HepG2 (cell line): ENCODE data around the gene TOE1. TPM values are rescaled to one million over a fixed set of nuclear protein-coding genes. Genes with fewer than 3 reads are reported as not detected.

ENCODE experiments used
- ATM ChIP-seq: fragments of 450-650 bp; IDR thresholded peaks from 2 replicates; pipeline ENCODE4 v1.7.1; 2017; ENCODE audit warnings: mild to moderate bottlenecking, borderline replicate concordance
- GZF1 ChIP-seq: sonication (generic); formaldehyde crosslinking; IDR thresholded peaks from 2 replicates; pipeline ENCODE4 v1.5.1; 2020; ENCODE audit warnings: mild to moderate bottlenecking, missing genetic modification reagents
- KDM4B ChIP-seq: sonication (generic); formaldehyde crosslinking; IDR thresholded peaks from 2 replicates; pipeline ENCODE4 v1.4.0; 2020; ENCODE audit warnings: missing genetic modification reagents
- NCOA1 ChIP-seq: sonication (generic); formaldehyde crosslinking; IDR thresholded peaks from 2 replicates; pipeline ENCODE4 v1.9.0; 2021; ENCODE audit warnings: missing genetic modification reagents
- POLR2A ChIP-seq, 2 experiments: IDR thresholded peaks; 2 replicates each; pipeline ENCODE4 v1.6.1; 2011; ENCODE audit warnings: low read depth in 2 of 2, low read length in 2 of 2, mild to moderate bottlenecking in 1 of 2, moderate library complexity in 1 of 2; ENCODE audit not compliant: insufficient read depth in 1 of 2
- TRIM24 ChIP-seq: sonication (generic); formaldehyde crosslinking; IDR thresholded peaks from 2 replicates; pipeline ENCODE4 v1.8.0; 2022; ENCODE audit warnings: mild to moderate bottlenecking, missing genetic modification reagents
- YY1 ChIP-seq: IDR thresholded peaks from 2 replicates; pipeline ENCODE4 v1.6.1; 2011; ENCODE audit warnings: low read length, low read depth, moderate library complexity, mild to moderate bottlenecking; ENCODE audit not compliant: insufficient read depth, insufficient replicate concordance
- ZBTB8A ChIP-seq: sonication (generic); formaldehyde crosslinking; IDR thresholded peaks from 2 replicates; pipeline ENCODE4 v1.4.0; 2020; ENCODE audit warnings: mild to moderate bottlenecking, low read depth, missing genetic modification reagents, borderline replicate concordance
- ZFX ChIP-seq: sonication (generic); formaldehyde crosslinking; IDR thresholded peaks from 2 replicates; pipeline ENCODE4 v1.4.0; 2020; ENCODE audit warnings: mild to moderate bottlenecking, low read depth, missing genetic modification reagents, moderate library complexity
- ZNF101 ChIP-seq: sonication (generic); formaldehyde crosslinking; IDR thresholded peaks from 2 replicates; pipeline ENCODE4 v1.4.0; 2020; ENCODE audit warnings: mild to moderate bottlenecking, low read depth, missing genetic modification reagents, borderline replicate concordance
- ZNF143 ChIP-seq: sonication (generic); formaldehyde crosslinking; IDR thresholded peaks from 2 replicates; pipeline ENCODE4 v1.4.0; 2020; ENCODE audit warnings: missing genetic modification reagents
- ZNF256 ChIP-seq: sonication (generic); formaldehyde crosslinking; conservative IDR thresholded peaks from 2 replicates; pipeline ENCODE4 v1.4.0; 2020; ENCODE audit warnings: missing genetic modification reagents
- ZNF468 ChIP-seq: sonication (generic); formaldehyde crosslinking; IDR thresholded peaks from 2 replicates; pipeline ENCODE4 v1.8.0; 2022; ENCODE audit warnings: mild to moderate bottlenecking, moderate library complexity, missing genetic modification reagents
- ZNF484 ChIP-seq: sonication (generic); formaldehyde crosslinking; IDR thresholded peaks from 2 replicates; pipeline ENCODE4 v1.5.1; 2020; ENCODE audit warnings: mild to moderate bottlenecking, low read depth, missing genetic modification reagents, borderline replicate concordance
- ZNF678 ChIP-seq: sonication (generic); formaldehyde crosslinking; IDR thresholded peaks from 2 replicates; pipeline ENCODE4 v1.4.0; 2020; ENCODE audit warnings: mild to moderate bottlenecking, missing genetic modification reagents
- ZNF75D ChIP-seq: sonication (generic); formaldehyde crosslinking; IDR thresholded peaks from 2 replicates; pipeline ENCODE4 v1.8.1; 2023; ENCODE audit warnings: missing genetic modification reagents, mild to moderate bottlenecking, borderline replicate concordance
- ZSCAN12 ChIP-seq: sonication (generic); formaldehyde crosslinking; IDR thresholded peaks from 2 replicates; pipeline ENCODE4 v1.9.0; 2021; ENCODE audit warnings: mild to moderate bottlenecking, missing genetic modification reagents
- polyA plus RNA-seq, 8 experiments: library from polyadenylated mRNA; depleted of rRNA in 3 of 8; stranded (reverse) in 7 of 8; unstranded in 1 of 8; fragments of >200 nt; fragmentation: Illumina TruSeq in 4 of 8; extraction: Trizol in 4 of 8; gene quantifications; 2 replicates each; pipeline versions ENCODE4 v1.2.1 to v1.2.3, GENCODE V29; 2011 to 2016; ENCODE audit warnings: low read depth in 4 of 8, missing spikeins in 1 of 8, mixed read lengths in 1 of 8; ENCODE audit not compliant: insufficient read depth in 1 of 8
- total RNA-seq, 5 experiments: library from RNA; depleted of rRNA; stranded (reverse); fragments of >200 nt; fragmentation: Illumina TruSeq; extraction: Trizol; gene quantifications; 2 replicates each; pipeline ENCODE4 v1.2.3, GENCODE V29; 2016; ENCODE audit warnings: low read depth in 1 of 5
- TF ChIP-seq, protein P1 (sequence below): IDR thresholded peaks from 2 replicates; pipeline ENCODE4 v1.6.1; 2018; ENCODE audit warnings: missing genetic modification reagents, mild to moderate bottlenecking, missing compliant biosample characterization
- TF ChIP-seq, protein P2 (sequence below): sonication (generic); formaldehyde crosslinking; IDR thresholded peaks from 2 replicates; pipeline ENCODE4 v1.5.1; 2020; ENCODE audit warnings: mild to moderate bottlenecking, moderate library complexity, missing genetic modification reagents
- TF ChIP-seq, protein P3 (sequence below): sonication (generic); formaldehyde crosslinking; IDR thresholded peaks from 2 replicates; pipeline ENCODE4 v1.4.0; 2020; ENCODE audit warnings: mild to moderate bottlenecking, missing genetic modification reagents
- TF ChIP-seq, protein P4 (sequence below): sonication (generic); formaldehyde crosslinking; IDR thresholded peaks from 2 replicates; pipeline ENCODE4 v1.9.0; 2021; ENCODE audit warnings: missing genetic modification reagents, borderline replicate concordance
- TF ChIP-seq, protein P5 (sequence below): conservative IDR thresholded peaks from 2 replicates; pipeline ENCODE4 v1.6.1; 2018; ENCODE audit warnings: missing genetic modification reagents

The TOE1 gene
- total and polyA plus RNA-seq, 2 of the 13 experiments (the other 11 are each of a cell fraction or from before 2014, with no cell fraction given), result 14.1 to 19.0 TPM

DNA sequence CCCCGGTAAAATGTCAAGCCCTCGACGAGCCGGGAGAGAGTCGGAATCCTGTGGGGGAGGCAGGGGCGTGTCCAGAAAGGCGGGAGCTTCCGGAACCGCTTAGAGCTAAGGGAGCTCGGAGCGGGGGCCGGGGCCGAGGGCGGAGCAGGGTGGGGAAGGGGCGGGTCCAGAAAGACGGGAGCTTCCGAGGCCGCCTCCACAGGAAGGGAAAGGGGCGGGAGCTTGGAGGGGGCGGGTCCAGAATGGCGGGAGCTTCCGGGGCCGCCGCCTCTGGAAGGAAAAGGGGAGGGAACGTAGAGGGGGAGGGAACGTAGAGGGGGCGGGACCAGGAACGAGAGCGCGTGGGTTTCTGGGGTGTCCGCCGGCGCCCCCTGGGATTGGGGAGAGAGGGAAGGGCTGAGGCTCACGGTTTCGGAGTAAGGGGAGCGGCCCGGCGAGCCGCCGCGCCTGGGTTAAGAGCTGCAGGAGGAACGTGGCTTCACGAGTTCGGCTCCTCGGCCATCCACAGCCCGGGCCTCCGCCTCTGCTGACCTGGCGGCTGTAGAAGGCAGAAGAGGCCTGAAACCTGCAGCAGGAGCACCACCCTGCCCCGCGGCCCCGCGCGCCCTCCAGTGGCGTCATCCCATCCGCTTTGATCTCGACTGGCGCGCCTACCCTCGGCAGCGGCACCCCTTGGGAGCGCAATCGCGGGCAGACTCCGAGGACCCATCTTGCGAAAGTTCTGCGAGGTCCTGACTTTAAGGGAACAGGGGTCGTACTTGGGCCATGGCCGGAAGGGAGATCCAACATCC, 36.3 kb upstream of the TOE1 start (continued):
- TF ChIP-seq, protein P1, sequence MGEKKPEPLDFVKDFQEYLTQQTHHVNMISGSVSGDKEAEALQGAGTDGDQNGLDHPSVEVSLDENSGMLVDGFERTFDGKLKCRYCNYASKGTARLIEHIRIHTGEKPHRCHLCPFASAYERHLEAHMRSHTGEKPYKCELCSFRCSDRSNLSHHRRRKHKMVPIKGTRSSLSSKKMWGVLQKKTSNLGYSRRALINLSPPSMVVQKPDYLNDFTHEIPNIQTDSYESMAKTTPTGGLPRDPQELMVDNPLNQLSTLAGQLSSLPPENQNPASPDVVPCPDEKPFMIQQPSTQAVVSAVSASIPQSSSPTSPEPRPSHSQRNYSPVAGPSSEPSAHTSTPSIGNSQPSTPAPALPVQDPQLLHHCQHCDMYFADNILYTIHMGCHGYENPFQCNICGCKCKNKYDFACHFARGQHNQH (CRISPR knock-in tag), result peak; percentile 69; the same call in 1 of the 2 replicates
- no peak for TF ChIP-seq ZNF484 (CRISPR knock-in tag)
- TF ChIP-seq KDM4B, result no peak
- peak; percentile 81 to 94 for TF ChIP-seq POLR2A (IDR thresholded peaks at IDR 0.05; ENCODE audit: insufficient read depth in 1 of 2, low read depth in 2 of 2, low read length in 2 of 2)
- peak; percentile 75; the same call in 1 of the 2 replicates for TF ChIP-seq GZF1
- TF ChIP-seq ATM, result no peak
- TF ChIP-seq ZFX (CRISPR knock-in tag), result peak; percentile 95
- no peak for TF ChIP-seq ZNF101 (CRISPR knock-in tag)
- TF ChIP-seq ZNF143, result peak; percentile 84
- TF ChIP-seq, protein P2, sequence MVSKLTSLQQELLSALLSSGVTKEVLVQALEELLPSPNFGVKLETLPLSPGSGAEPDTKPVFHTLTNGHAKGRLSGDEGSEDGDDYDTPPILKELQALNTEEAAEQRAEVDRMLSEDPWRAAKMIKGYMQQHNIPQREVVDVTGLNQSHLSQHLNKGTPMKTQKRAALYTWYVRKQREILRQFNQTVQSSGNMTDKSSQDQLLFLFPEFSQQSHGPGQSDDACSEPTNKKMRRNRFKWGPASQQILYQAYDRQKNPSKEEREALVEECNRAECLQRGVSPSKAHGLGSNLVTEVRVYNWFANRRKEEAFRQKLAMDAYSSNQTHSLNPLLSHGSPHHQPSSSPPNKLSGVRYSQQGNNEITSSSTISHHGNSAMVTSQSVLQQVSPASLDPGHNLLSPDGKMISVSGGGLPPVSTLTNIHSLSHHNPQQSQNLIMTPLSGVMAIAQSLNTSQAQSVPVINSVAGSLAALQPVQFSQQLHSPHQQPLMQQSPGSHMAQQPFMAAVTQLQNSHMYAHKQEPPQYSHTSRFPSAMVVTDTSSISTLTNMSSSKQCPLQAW (CRISPR knock-in tag), result no peak; the same call in none of the 2 replicates
- TF ChIP-seq, protein P3, sequence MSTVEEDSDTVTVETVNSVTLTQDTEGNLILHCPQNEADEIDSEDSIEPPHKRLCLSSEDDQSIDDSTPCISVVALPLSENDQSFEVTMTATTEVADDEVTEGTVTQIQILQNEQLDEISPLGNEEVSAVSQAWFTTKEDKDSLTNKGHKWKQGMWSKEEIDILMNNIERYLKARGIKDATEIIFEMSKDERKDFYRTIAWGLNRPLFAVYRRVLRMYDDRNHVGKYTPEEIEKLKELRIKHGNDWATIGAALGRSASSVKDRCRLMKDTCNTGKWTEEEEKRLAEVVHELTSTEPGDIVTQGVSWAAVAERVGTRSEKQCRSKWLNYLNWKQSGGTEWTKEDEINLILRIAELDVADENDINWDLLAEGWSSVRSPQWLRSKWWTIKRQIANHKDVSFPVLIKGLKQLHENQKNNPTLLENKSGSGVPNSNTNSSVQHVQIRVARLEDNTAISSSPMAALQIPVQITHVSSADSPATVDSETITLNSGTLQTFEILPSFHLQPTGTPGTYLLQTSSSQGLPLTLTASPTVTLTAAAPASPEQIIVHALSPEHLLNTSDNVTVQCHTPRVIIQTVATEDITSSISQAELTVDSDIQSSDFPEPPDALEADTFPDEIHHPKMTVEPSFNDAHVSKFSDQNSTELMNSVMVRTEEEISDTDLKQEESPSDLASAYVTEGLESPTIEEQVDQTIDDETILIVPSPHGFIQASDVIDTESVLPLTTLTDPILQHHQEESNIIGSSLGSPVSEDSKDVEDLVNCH (CRISPR knock-in tag), result no peak
- no peak for TF ChIP-seq ZNF75D
- TF ChIP-seq, protein P4, sequence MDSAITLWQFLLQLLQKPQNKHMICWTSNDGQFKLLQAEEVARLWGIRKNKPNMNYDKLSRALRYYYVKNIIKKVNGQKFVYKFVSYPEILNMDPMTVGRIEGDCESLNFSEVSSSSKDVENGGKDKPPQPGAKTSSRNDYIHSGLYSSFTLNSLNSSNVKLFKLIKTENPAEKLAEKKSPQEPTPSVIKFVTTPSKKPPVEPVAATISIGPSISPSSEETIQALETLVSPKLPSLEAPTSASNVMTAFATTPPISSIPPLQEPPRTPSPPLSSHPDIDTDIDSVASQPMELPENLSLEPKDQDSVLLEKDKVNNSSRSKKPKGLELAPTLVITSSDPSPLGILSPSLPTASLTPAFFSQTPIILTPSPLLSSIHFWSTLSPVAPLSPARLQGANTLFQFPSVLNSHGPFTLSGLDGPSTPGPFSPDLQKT (CRISPR knock-in tag), result no peak
- no peak for TF ChIP-seq YY1
- no peak; the same call in 1 of the 2 replicates for TF ChIP-seq ZNF678
- peak; percentile 85 for TF ChIP-seq NCOA1 (CRISPR knock-in tag)
- no peak for TF ChIP-seq ZNF468
- no peak for TF ChIP-seq ZBTB8A (CRISPR knock-in tag)
- TF ChIP-seq, protein P5, sequence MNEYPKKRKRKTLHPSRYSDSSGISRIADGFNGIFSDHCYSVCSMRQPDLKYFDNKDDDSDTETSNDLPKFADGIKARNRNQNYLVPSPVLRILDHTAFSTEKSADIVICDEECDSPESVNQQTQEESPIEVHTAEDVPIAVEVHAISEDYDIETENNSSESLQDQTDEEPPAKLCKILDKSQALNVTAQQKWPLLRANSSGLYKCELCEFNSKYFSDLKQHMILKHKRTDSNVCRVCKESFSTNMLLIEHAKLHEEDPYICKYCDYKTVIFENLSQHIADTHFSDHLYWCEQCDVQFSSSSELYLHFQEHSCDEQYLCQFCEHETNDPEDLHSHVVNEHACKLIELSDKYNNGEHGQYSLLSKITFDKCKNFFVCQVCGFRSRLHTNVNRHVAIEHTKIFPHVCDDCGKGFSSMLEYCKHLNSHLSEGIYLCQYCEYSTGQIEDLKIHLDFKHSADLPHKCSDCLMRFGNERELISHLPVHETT (CRISPR knock-in tag), result no peak
- TF ChIP-seq ZNF256, result 0 out of 2 replicates have a peak, but pooled peaks have one; percentile 17
- TF ChIP-seq TRIM24 (CRISPR knock-in tag), result no peak
- TF ChIP-seq ZSCAN12, result 0 out of 2 replicates have a peak, but pooled peaks have one; percentile 26
